NCI-H748 treated with DMSO at 0.1 percent for 48 hours (cell line): ENCODE data around the gene HHIPL1.

ENCODE experiments used
- DNase-seq: peaks from one replicate; lab custom pipeline; 2025; lab: John Stamatoyannopoulos, UW

HHIPL1 gene

DNA sequence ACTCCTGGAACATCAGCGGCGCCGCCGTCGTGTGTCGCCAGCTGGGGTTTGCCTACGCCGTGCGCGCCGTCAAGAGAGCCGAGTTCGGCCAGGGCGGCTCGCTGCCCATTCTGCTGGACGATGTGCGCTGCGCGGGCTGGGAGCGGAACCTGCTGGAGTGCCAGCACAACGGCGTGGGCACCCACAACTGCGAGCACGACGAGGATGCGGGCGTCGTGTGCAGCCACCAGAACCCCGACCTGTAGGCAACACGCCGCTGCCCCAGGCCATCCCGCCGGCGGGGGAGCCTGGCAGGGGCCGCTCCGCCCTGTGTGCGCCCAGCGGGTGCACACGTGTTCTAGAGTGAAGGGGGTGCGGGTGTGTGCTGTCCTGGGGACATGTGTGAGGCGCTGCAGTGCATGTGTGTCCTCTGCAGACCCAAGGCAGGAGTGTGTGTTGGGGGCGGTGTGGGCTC lies 30.5 kb downstream of the HHIPL1 start:
- DNase-seq: no peak

DNA sequence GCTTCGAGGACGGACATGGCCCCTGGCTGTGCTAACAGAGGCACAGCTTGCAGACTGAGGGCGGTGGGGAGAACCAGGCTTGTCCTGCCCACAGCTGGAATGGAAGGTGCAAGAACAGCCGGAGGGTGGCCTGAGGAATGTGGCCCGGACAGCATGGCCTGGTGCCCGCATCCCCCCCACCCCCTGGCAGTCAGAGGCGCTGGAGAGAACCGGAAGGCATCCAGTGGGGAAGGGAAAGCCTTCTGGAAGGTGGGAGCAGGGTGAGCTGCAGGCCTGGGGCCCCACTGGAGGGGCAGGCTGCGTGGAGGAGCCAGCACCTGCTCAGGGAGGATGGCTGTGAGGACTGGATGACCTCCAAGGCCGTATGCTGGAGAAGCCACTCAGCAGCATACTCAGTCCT lies 31.0 kb downstream of the HHIPL1 start:
- no peak for DNase-seq

DNA sequence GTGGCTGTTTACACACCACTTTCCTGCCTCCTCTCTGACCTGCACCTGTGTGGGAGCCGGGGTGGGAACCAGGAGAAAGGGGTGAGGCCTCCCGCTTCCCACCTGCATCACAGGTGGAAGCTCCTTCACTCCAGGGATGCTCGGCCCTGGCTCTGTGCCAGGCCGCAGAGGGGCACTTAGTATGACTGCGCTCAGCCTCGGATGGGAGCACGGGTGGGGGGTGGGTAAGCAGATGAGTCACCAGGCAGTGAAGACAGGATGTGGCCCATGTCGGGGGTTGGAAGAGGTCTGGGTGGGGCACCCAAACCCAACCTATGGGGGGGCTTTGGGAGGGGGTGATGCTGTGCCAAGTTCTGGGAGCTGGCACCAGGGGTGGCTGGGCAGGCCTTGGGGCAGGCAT lies 31.7 kb downstream of the HHIPL1 start:
- DNase-seq: no peak

DNA sequence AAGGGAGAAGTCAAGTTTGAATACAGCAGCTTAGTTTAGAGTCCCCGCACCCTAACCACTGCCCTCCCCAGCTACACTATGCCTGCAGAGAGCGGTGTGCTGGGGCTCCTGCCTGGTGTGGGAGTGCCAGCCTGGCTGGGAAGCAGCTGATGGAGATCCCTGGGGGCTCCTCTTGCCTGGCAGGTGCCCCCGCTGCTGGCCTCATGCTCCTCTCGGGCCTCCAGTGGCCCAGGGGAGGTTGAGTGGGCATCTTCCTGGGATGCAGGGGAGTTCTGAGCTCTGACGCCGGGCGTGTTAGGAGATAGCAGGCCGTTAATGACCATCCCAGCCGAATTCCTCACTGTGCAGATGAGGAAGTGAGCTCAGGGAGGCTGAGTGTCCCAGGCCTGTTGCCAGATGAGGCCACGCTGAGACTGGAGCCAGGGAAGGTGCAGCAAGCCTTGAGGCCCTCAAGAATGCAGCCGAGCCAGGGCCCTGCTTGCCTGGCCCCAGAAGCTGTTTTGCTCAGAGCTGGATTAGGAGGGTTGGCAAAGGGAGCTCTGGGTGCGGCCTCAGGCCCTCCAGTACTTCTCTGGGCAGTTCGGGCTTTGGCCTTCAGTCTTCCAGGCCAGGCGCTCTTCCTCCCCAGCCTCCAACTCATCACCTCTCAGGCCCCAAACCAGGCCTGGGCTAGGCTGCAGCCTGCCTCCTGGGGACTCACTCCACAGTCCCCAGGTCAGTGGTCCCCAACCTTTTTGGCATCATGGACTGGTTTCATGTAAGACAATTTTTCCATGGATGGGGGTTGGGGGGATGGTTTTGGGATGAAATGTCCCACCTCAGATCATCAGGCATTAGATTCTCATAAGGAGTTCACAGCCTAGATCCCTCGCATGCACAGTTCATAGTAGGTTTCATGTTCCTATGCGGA lies 32.6 kb downstream of the HHIPL1 start:
- no peak for DNase-seq

DNA sequence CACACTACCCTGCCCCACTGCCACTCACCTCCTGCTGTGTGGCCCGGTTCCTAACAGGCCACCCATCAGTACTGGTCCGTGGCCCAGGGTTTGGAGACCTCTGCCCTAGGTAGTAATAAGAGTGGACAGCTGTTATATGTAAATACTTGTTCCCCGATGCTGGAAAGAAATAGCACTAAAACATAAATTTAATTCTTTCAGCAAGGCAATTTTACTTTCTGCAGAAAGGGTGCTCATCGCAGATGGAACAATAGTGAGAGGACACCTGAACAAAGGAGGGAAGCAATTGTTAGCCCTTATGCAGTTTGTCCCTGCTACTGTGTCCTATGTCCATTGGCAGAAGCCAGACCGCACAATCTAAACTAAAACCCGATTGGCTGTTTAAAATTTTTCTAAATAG lies 33.3 kb downstream of the HHIPL1 start:
- DNase-seq: no peak

DNA sequence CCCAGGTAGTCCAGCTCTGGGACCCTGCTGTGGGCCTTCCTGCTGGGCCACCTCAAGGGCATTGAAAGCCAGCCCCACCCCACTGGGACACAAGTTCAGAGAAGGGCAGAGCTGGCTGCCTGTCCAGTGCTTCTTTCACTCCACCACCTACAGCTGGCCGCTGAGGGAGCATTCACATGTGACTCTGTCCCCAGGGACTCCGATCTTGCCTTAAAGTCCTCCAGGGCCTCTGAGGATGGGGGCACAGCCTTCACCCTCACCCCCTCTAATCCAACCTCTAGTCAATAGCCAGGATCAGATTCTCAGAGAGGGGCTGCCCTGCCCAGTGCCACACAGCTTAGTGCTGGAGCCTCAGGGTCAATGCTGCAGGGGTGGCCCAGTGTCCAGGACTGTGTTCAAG lies 34.2 kb downstream of the HHIPL1 start:
- no peak for DNase-seq

DNA sequence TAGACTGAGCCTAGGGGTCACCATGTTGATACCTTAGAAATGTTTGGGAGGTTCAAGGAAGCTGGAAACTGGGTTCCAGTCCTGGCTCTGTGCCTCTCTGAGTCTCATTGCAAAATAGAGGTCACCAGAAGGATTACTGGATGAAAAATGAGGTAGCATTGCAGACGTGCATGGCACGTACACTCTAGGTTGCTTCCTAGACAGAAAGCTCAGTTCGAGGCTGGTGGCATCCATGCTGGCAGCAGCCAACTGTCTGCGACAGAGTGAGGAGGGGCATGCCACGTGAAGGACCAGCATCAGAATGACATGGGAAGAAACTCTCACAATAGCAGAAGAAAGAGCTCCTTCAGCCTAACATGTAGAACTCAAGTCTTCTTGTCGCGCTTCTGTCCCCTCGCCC lies 34.6 kb downstream of the HHIPL1 start:
- no peak for DNase-seq

DNA sequence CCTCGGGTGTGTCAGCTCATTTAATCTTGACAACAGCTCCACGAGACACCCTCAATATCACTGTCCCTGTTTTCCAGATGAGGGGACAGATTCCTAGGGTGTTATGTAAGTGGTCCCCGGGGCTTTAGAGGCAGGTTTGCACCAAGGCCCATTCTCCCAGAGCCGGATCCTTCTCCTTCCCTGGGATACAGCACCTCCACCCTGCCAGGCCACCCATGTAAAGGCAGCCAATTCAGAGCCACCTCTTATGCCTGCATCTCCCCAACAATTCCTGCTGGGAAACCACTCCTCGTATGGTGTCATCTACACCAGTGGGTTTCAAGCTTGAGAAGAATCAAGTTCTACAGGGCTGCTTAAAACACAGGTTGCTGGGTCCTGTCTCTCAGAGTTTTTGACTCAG lies 35.1 kb downstream of the HHIPL1 start:
- no peak for DNase-seq

DNA sequence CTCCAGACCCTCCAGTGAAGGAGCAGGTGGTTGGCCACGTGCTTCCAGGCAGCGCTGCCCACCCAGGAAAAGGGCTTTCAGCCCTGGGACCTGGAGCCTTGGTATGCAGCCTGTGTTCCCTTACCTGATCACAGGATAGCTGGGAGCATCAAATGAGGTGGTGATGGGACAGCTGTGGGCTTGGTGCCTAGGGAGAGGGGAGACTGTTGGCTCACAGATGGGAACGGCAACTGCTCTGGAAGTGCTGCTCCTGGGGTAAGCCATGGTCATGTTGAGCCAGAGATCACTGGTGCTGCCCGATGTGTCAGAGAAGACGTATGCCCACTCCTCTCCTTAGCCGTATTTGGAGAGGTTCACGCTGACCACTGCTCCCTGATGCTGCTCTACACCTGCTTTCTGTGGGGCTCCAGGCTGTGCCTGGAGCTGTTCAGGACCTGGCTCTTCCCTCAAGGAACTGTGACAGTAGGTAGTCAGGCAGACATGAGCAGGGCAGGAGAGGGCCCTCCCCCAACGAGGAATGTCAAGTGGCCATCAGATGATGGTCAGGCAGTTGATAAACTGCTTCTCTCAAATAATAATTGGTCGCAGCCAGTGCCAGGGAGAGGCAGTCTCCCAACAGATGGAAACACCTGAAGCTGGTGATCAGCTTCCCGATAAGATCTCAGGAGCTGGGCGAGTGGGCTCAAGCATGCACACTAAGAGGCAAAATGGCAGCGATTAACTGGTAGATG lies 36.3 kb downstream of the HHIPL1 start:
- DNase-seq: peak; percentile 28

DNA sequence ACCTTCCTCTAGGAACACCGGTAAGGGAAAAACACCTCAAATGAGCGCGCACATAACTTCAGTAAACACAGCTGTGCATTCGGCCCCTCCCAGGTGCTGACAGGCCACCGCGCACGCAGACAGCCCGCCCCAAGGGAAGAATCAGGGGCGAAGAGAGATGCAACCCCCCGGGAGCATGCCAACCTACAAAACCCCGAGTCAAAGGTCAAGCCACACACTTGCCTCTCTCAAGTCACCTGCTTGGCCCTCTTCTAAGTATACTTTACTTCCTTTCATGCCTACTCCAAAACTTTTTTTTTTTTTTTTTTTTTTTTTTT lies 36.9 kb downstream of the HHIPL1 start:
- no peak for DNase-seq

DNA sequence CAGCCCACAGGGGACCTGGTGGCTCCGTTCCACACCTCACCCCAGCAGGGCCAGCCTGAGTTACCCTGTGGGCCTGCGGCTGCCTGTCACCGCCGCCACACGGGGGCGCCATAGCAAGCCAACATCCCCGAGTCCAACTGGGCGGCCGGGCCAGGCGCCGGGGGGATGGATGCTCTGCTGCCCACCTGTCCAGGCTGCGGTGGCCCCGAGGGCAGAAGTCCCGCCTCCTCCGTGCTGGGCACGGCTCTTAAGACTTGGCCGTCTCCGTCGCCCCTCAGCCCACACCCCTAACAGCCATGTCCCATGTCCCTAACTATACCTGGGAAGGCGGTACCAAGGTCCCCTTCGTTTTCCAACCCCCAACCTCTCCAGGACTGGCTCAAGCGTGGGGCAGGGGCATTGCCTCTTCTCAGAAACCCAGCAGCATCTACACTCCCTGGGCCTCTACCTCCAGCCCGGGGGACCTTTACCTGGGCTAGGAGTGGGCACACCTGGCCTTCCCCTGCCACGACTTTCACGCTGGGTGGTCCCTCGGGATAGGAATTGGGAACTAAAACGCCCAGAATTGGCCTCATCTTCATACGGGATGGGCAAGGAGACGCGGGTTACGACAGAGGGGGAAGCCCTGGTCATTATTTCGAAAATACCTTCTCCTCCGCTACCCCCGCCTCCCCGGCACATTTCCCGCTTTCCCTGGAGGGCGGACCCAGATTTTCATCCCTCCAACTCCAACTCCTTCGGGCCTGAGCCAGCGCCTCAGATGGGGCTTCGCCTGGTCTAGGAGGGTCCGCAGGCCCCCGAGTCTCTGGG lies 38.1 kb downstream of the HHIPL1 start:
- peak; percentile 77 for DNase-seq

DNA sequence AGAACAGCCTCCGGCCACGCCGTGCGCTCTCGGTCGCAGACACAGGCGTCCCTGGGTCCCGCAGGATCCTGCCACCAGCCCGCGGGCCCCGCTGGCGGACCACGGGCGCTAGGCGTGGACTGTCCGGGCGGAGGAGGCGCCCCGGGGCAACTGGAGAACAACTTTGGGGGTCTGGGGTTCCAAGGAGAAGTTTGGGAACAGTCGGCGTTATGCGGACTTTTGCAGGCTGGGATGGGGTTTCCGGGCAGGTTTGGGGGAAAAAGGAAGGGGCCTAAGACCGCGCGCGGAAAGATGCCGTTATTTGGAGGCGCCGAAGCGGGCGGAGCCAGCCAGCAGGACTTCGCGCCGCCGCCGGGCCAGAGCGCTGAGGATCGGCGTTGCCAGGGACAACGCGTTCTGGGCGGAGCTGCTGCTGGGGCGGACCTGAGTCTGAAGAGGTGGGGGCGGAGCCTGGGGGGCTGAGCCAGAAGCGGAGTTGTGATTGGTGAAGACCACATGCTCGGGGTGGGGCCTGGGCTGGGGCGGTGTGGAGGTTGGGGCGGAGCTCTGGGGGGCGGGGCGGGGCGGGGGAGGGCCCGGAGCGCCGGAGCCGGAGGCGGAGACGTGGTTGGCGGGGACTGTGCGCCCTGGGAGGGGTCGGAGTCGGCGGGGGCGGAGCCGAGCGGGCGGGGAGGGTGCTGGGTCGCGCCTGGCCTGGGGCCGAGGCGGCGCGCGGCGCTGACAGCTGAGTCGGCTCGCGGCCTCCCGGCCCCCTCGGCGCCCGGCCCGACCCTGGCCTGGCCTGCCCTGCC lies 38.9 kb downstream of the HHIPL1 start, which contains the start of gene CYP46A1:
CYP46A1 (plus strand) TSS at position 680 of the 791 bp plus-strand sequence. CDS start 120 bp downstream, outside the sequence.
- DNase-seq: peak; percentile 99

DNA sequence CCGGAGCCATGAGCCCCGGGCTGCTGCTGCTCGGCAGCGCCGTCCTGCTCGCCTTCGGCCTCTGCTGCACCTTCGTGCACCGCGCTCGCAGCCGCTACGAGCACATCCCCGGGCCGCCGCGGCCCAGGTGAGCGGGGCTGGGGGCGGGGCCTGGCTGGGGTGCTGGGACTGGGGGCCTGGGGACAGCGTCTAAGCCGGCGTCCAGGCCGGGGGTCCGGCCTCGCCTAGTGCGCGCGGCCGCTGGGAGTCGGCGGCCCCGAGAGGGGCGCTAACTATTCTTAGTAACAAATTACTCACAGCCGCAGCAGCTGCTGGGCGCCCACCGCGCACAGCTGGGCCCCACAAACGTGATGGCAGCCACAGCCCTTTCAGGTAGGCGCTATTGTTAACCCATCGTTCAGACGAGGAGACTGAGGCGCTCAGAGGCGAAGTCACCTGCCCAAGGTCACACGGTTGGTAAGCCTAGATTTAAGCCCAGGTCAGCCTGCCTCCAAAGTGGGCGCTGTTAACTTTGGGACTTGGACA lies 39.5 kb downstream of the HHIPL1 start:
- no peak for DNase-seq

DNA sequence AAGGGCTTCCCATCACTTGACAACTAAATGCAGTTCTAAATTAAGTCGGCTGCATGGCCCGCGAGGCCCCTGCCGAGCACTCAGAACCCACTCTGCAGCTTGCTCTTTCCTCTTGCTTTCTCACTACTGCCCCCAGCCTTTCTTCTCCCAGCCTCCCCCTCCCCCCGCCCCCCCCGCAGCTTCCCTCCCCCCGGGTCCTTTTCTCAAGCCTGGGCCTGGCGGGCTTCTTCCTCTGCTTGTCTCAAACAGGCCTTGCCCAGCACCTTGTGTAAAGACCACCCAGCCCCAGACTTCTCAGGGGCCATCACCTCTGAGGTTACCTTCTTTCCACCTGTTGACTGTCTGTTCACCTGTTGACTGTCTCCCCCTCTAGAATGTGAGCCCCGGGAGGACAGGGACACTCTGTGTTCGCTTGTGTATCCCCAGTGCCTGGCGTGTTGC lies 40.2 kb downstream of the HHIPL1 start:
- DNase-seq: no peak

DNA sequence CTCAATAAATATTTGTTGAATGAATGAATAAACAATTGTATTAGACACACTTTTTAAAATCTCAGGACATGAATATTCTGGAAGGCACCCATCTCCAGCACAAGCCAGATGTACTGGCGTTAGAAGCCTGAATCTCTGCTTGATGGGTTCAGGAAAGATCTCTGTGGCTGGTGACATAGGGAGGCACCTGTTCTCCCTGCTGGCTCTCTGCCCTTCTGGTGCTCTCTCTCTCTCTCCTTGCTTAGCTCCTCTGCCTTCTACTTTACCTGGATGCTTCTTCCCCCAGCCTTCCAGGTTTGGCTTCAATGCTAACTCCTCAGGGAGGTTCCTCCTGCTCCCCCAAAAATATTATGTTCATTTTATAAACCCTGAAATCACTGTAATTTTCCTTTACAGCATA lies 40.7 kb downstream of the HHIPL1 start:
- DNase-seq: no peak

DNA sequence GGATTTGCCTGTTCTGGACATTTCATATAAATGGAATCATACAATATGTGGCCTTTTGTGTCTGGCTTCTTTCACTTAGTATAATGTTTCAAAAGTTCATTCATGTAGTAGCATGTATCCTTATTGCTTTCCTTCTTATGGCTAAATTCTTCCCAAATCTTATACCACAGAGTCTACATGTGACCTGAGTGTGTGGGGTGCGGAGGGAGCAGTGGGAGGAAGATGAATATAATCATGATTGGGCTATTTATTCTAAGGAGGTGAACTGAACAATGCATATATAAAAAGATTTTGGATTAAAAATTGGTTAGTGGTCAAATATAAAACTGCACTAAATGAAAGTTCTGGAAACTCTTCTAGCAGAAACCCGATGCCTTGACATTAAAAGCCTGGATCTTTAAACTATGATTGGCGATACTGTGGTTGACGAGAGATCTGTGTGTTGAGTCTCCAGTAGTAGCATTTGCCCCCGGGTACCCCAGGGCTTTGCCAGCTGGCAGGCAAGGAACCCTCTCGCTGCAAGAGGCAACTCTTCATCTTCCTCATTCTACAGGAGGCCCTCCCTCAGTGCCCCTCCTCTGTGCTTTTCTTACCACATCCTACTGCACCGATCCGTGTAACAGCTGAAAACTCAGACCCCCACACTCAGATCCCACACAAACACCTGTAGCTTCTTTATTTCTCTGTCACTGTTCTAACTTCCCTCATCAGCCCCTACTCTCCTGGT lies 41.8 kb downstream of the HHIPL1 start:
- no peak for DNase-seq

DNA sequence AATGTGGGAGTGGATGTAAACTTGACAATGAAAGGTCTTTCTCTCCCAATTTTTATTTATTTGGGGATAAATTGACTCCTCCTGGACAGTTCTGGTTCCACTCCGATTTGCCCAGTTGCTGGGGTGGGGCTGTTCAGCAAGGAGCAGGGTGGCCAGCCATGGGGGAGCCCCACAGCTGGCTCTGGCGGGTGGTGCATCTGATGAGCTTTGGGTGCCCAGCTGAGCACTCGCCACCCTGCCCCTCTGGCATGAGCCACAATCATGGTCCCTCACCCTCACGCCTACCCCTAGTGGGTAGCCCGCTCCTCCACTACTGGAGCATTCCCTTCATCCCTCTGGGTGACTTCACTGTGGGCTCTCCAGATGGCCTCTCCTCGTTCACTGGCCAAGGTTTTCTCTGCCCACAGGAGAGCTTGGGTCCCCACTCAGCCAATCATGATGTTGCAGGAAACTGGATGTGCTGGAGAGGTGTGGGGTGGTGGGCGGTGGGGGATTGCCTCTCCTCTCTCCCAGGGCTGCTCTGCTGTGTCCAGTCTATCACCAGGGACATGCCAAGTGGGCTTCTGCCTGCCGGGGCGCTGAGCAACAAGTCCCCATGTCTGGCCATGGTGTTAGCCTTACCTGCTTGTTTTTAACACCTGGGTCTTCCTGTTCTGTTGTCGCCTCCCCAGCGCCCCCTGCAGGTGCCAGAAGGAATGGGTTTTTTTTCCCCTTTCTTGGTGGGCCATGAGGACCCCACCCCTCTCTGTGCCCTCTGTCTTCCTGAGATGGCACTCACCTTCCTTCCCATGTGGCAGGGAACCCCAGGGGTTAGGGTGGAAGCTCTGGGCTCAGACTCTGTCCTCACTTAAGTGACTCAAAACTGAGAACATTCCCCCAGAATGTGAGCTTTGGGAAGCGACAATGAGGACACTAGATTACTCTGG lies 42.6 kb downstream of the HHIPL1 start:
- DNase-seq: peak; percentile 30

DNA sequence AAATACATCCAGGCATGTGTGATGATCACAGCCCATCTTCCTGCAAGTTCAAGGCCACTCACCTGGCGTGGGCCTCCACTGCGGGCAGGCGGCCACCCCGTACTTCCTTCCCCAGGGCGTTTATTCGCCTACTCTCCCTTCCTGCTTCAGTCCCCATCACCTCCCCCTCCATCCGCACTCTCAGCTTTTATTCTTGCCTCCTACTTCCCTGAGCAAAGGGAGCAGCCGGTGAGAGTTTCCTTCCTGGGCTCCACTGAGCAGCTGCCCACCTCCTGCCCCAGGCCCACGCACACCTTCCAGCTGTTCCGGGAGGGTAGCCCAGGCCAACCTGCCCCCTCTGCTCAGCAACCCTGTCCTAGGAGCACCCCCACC lies 43.3 kb downstream of the HHIPL1 start:
- DNase-seq: no peak

DNA sequence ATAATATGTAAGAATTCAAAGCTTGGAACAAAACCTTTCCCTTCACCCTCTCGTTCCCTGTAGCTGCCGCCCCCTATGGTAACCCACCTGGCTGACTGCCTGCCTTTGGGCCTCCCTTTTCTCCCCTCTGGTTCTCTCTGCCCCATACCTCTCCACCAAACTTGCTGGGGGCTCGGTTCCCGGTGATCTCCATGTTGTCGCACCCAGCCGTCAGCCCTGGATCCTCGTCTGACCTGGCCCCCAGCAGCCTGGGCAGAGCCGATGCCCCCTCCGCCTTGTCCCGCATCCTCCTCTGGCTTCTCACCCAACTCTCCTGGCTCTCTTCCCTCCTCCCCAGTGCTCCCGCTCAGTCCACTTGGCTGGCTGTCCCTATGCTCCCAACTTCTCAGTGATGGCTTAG lies 43.7 kb downstream of the HHIPL1 start:
- DNase-seq: no peak
